Ascending aorta (tissue), 2 donors: Measurements from ENCODE around the gene CELF1. TPM values are rescaled to one million over a fixed set of nuclear protein-coding genes. Genes with fewer than 3 reads are reported as not detected.

Source experiments
- DNase-seq, 2 donors: peaks; one replicate each; pipeline ENCODE4 v3.0.0-alpha.2; 2019; ENCODE audit warnings: low spot score in 2 of 2
- H3K27ac ChIP-seq, 2 donors: fragments of 200-600 bp; sonication (generic); one replicate each; pipeline ENCODE4 v1.5.1; 2016 to 2017; ENCODE audit warnings: mild to moderate bottlenecking in 1 of 2
- H3K27me3 ChIP-seq: fragments of 200-600 bp; sonication (generic); one replicate; pipeline ENCODE4 v1.5.1; 2017
- H3K36me3 ChIP-seq, 2 donors: fragments of 200-600 bp; sonication (generic); one replicate each; pipeline ENCODE4 v1.5.1; 2016
- H3K4me1 ChIP-seq, 2 donors: fragments of 200-600 bp; sonication (generic); one replicate each; pipeline ENCODE4 v1.5.1; 2016 to 2017; ENCODE audit warnings: mild to moderate bottlenecking in 1 of 2
- H3K4me3 ChIP-seq, 2 donors: fragments of 200-600 bp; sonication (generic); one replicate each; pipeline ENCODE4 v1.5.1; 2016 to 2017; ENCODE audit warnings: mild to moderate bottlenecking in 1 of 2
- H3K9me3 ChIP-seq, 2 donors: fragments of 200-600 bp; sonication (generic); one replicate each; pipeline ENCODE4 v1.5.1; 2016
- CTCF ChIP-seq, 3 experiments: fragments of 200-600 bp in 2 of 3; fragments of 450-650 bp in 1 of 3; sonication (generic) in 2 of 3; IDR thresholded peaks; one replicate each; pipeline ENCODE4 v1.5.1; 2016 to 2019; ENCODE audit warnings: antibody characterized with exemption in 3 of 3, mild to moderate bottlenecking in 1 of 3, moderate library complexity in 1 of 3
- intact Hi-C: fragments of 100-400 bp; cut with DNase I; formaldehyde crosslinking; loops from one replicate; pipeline ENCODE4 v1.15.1; 2023
- total RNA-seq: library from RNA; depleted of rRNA; stranded (reverse); fragments of >200 nt; gene quantifications from one replicate; pipeline ENCODE4 v1.1.0, GENCODE V29; 2016

The CELF1 gene
- total RNA-seq, 1 donor from 2014 or later: 68.9 TPM

GRCh38 chr11:47524291-47524874 is 28.5 kb downstream of the CELF1 start:
- peak overlapping the region; percentile 10 to 56 for H3K4me3 ChIP-seq
- peaks cover 7 to 47% of the 10 kb centered on the region in 2 donors for H3K4me1 ChIP-seq
- H3K9me3 ChIP-seq: no peaks in the 10 kb centered on the region
- no peak for DNase-seq
- peak overlapping the region; percentile 62 to 87 for H3K27ac ChIP-seq
- no peak for TF ChIP-seq CTCF (IDR thresholded peaks at IDR 0.05)
- intact Hi-C loops: no loop called here
- no peaks in the 10 kb centered on the region for H3K27me3 ChIP-seq
- no peaks in the 10 kb centered on the region for H3K36me3 ChIP-seq

GRCh38 chr11:47523490-47524225 is 29.3 kb downstream of the CELF1 start:
- TF ChIP-seq CTCF (IDR thresholded peaks at IDR 0.05): no peak
- H3K9me3 ChIP-seq: no peaks in the 10 kb centered on the region
- H3K4me1 ChIP-seq: peaks cover 7 to 53% of the 10 kb centered on the region in 2 donors
- peak overlapping the region; percentile 18 to 56 for H3K4me3 ChIP-seq
- intact Hi-C loops: no loop called here
- DNase-seq: peak in 1 of 2 donors; percentile 72
- H3K27me3 ChIP-seq: no peaks in the 10 kb centered on the region
- H3K36me3 ChIP-seq: no peaks in the 10 kb centered on the region
- H3K27ac ChIP-seq: peak overlapping the region; percentile 62 to 87

GRCh38 chr11:47518212-47518964 is 34.5 kb downstream of the CELF1 start:
- peaks cover 7 to 73% of the 10 kb centered on the region in 2 donors for H3K4me1 ChIP-seq
- no peak for TF ChIP-seq CTCF (IDR thresholded peaks at IDR 0.05)

GRCh38 chr11:47516984-47517853 is 35.7 kb downstream of the CELF1 start:
- Histone ChIP-seq H3K27me3 (no peaks in the 10 kb centered on the region), H3K4me3 (no peak overlapping the region), H3K9me3 (no peaks in the 10 kb centered on the region), H3K27ac (no peak overlapping the region), H3K36me3 (no peaks in the 10 kb centered on the region), H3K4me1 (peaks cover 4 to 72% of the 10 kb centered on the region in 2 donors)
- no peak for TF ChIP-seq CTCF (IDR thresholded peaks at IDR 0.05)
- DNase-seq: no peak
- intact Hi-C loops: no loop called here

More at GRCh38 chr11:47518212-47518964, 34.5 kb downstream of the CELF1 start:
- H3K27me3 ChIP-seq: no peaks in the 10 kb centered on the region
- intact Hi-C loops: no loop called here
- no peak for DNase-seq
- no peaks in the 10 kb centered on the region for H3K36me3 ChIP-seq
- H3K4me3 ChIP-seq: no peak overlapping the region
- peak overlapping the region; percentile 26 to 48 for H3K27ac ChIP-seq
- no peaks in the 10 kb centered on the region for H3K9me3 ChIP-seq

GRCh38 chr11:47516155-47516554 is 36.8 kb downstream of the CELF1 start:
- DNase-seq: no peak
- peaks cover 4 to 68% of the 10 kb centered on the region in 2 donors for H3K4me1 ChIP-seq
- intact Hi-C loops: no loop called here
- H3K4me3 ChIP-seq: no peak overlapping the region
- H3K27ac ChIP-seq: no peak overlapping the region
- H3K27me3 ChIP-seq: no peaks in the 10 kb centered on the region
- H3K36me3 ChIP-seq: no peaks in the 10 kb centered on the region
- no peaks in the 10 kb centered on the region for H3K9me3 ChIP-seq
- no peak for TF ChIP-seq CTCF (IDR thresholded peaks at IDR 0.05)
